ENCODE measurements around the gene RECK.

The RECK gene

DNA sequence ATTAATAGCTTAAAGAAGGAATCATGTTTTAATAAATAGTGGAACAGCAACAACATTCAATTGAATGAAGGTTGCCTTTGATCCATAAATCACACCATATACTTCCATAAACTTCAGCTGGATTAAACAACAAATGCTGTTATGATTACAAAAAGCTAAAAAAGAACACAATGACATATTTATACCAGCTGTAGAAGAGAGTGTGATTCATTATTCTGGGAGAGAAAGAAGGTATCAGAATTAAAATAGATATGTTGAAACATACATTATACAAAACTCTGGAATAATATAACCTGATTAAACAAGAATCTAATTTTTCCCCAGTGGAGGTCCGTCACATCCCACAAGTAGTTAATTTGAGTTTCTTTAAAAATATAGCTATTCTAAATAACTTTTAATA lies 7.5 kb upstream of the RECK start:
- no peak for DNase-seq (ENCODE audit: low read depth, low spot score)

- no peak for DNase-seq (ENCODE audit: low read depth, low spot score)
These were observed 6.8 kb upstream of the RECK start for GRCh38 chr9:36029765-36030528.

- DNase-seq (ENCODE audit: low read depth, low spot score): no peak
These were observed 5.8 kb upstream of the RECK start for GRCh38 chr9:36030871-36031270.

DNA sequence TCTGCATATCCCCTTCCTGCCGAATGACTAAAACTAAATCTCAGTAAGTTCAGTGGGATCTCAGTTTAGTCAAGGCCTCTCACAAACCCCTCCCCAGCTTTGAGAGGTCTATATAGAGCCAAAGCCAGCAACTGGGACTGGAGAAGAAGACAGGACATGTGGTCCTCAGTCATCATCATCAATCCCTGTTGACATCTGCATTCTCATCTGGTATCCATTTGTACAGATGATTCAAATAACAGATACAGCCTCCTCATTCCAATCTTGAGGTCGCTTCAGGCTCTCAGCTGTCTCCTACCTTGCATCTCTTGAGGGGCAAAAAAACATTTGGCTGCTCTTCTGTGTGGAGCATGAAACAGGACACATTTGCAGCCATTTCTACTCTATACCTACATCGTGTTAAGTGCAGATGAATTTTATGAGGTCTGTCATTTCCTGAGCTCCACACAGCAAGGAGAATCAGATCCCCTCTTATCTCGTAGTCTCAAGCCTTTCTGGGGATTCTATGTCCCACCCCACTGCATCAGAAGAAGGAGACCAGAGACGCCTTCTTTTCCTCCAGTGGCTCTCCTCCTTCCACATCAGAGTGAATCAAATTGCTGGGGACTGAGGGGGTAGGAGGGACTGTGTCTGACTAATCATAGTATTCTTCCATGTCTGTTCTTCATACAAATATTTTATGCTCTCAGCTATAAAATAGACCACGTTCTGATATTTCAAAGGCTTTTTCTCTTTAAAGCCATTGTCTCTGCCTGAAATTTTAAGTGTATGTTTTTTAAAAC lies 4.7 kb upstream of the RECK start:
- no peak for DNase-seq (ENCODE audit: low read depth, low spot score)

DNA sequence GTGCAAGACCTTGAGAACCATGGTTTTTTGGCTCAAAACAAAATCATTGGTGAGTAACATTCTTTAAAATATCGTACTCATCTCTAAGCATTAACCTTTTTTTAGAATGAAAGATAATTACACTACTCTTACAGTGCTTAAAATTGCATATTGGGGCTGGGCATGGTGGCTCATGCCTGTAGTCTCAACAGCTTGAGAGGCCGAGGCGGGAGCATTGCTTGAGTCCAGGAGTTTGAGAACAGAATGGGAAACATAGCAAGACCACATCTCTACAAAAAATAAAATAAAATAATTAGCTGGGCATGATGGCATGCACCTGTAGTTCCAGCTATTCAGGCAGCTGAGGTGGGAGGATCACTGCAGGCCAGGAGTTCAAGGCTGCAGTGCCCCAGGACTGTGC lies 2.9 kb upstream of the RECK start:
- no peak for DNase-seq (ENCODE audit: low read depth, low spot score)

GRCh38 chr9:36034234-36034633 lies 2.5 kb upstream of the RECK start:
- DNase-seq (ENCODE audit: low read depth, low spot score): no peak

GRCh38 chr9:36035006-36035405 lies 1.7 kb upstream of the RECK start:
- DNase-seq (ENCODE audit: low read depth, low spot score): no peak

- DNase-seq (ENCODE audit: low read depth, low spot score): no peak
These were observed 397 bp upstream of the RECK start for GRCh38 chr9:36036253-36036779.

DNA sequence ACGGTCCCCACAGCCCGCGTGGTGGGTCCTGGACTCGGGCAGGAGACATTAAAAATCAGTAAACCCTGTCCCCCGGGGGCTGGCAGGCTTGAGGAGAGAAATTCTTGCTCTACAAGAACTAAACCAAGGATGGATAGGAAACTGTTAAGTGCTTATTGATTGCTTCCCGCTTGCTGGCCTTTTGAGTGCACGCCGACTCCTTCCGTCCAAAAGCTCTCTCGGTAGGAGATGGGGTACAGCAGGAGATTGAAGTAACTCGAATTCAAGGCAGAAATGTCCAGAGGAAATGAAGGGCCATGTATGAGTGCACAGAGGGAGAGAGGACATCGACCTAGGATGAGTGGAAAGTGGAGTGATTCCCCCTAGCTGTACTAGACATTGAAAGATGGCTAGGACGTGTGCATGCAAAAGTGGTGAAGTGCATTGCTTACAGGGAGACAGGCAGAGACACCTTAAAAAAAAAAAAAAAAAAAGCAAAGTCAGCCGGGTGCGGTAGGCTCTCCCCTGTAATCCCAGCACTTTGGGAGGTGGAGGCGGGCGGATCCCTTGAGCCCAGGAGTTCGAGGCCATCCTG lies 923 bp downstream of the RECK start:
- DNase-seq (ENCODE audit: low read depth, low spot score): peak; percentile 19

DNA sequence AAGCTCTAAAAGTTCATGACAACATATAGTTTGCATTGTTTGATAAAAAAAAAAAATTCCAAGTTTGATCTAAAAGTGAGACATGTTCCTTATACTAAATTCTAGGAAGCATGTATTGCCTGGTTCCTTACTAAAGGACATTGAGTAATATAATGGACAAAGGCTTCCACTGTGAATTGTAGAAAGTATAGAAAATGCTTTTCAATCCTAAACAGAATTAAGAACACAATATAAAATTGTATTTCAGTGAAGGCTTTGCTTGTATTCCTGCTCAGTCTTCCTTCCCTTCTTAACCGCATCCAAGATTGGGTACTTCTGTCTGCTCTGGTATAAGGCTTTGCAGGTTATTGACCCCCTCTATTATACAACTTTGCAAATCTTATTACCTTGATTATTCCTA lies 2.4 kb downstream of the RECK start:
- DNase-seq (ENCODE audit: low read depth, low spot score): no peak

DNA sequence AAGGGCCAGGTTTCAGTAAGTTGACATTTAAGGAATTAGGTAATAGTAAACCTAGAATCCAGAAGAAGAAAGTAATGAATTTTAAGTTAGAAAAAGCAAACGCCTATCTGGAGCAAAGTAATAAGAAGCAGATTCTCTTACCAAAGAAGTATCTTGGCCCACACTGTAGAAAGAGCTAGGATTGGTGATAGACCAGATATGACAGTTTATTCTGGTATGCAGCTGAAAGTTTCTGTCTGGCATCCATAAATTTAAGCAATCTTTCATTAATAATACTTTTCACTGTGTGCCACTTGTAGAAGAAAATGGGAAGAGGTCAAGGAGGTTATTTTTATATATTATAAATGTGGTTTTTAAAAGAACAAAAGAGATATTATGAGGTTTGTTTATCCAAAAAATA lies 3.0 kb downstream of the RECK start:
- no peak for DNase-seq (ENCODE audit: low read depth, low spot score)

- DNase-seq (ENCODE audit: low read depth, low spot score): no peak
These were observed 3.7 kb downstream of the RECK start for GRCh38 chr9:36040271-36040925.

- no peak for DNase-seq (ENCODE audit: low read depth, low spot score)
These were observed 4.8 kb downstream of the RECK start for GRCh38 chr9:36041506-36041905.

- DNase-seq (ENCODE audit: low read depth, low spot score): no peak
These were observed 8.9 kb downstream of the RECK start for GRCh38 chr9:36045610-36046009.

GRCh38 chr9:36046923-36047322 lies 10.2 kb downstream of the RECK start:
- no peak for DNase-seq (ENCODE audit: low read depth, low spot score)

GRCh38 chr9:36049408-36049807 lies 12.7 kb downstream of the RECK start:
- DNase-seq (ENCODE audit: low read depth, low spot score): no peak

DNA sequence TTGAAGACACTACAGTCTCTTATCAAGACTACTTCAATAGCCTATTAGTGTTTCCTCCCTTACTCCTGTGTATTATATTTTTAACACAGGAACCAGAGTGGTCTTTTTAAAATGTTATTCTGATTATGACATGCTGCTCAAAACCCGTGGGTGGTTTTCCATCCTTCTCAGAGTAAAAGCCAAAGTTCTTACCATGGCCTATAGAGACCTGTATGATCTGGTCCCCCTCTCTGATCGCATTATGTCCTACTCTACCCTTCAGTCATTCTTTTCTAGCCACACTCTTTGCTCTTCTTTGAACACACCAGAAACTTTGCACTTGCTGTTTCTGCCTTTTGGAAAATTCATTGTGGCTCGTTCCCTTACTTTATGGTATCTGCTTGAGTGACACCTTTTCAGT lies 13.8 kb downstream of the RECK start:
- no peak for DNase-seq (ENCODE audit: low read depth, low spot score)

- no peak for DNase-seq (ENCODE audit: low read depth, low spot score)
These were observed 14.6 kb downstream of the RECK start for GRCh38 chr9:36051317-36051716.

DNA sequence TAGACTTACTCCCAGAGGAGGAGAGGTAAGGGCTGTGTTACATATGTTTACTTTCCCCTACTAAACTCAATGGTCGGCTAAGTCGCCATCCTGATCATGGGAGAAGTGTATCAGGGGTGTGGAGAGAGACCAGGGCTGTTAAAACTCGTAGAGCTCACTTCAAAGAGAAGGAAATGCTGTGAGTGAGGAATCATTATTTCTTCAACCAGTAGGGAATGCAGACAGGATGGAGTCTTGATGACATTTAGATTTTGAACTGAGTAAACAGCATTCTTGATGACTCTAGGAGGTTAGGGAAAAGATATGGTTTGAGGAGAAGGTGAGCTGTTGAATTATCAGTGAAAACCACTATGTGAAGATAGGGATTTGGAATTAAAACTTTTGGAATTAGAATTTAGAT lies 17.3 kb downstream of the RECK start:
- no peak for DNase-seq (ENCODE audit: low read depth, low spot score)

GRCh38 chr9:36056896-36057295 lies 20.2 kb downstream of the RECK start:
- no peak for DNase-seq (ENCODE audit: low read depth, low spot score)

DNA sequence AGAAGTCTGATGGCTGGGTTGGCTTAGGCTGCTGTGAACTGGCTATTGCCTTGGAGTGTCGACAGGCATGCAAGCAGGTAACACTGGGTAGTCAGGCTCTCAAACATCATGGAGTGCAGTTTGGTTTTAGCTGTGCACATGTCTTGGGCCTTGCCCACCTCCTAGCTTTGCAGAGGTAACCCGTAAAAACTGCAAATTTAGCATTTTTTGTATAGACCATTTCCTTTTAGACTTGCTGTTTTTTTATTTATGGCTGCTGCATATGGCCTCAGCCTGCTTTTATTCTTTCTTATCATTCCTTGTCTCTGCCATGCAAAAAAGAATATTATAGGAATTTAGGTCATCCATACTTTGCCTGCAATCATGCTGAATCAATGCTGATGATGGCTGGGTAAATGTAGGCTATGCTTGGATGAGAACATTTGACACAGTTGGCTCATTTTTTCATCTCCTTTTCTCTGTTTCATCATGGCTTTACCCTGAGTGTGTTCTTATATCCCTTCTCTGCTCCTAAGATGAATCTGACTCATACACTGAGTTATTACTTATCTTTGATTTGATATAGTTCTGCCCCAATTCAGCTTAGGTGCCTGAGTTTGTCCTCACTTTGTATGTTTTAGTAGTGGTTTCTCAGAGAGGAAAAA lies 27.2 kb downstream of the RECK start:
- no peak for DNase-seq (ENCODE audit: low read depth, low spot score)

Measured in ELF-1 (cell line).